Kidney (tissue), 14 donors: ENCODE results near the gene PLEKHH3. TPM values are rescaled to one million over a fixed set of nuclear protein-coding genes. Genes with fewer than 3 reads are reported as not detected.
"Not testable (repeated sequence)": the region's sequence is repeated elsewhere in the genome, so short reads cannot be mapped to it uniquely, and the experiment has no call there.

ENCODE experiments used
- DNase-seq, 5 donors: peaks; one replicate each; pipeline ENCODE4 v3.0.0-alpha.2; 2013 to 2020
- FAIRE-seq: peaks from 2 replicates; lab custom pipeline; 2012; peaks lifted over from hg19 to GRCh38; lab: Jason Lieb, UNC
- H3K27ac ChIP-seq, 2 donors: one replicate each; pipeline ENCODE4 v1.7.0; 2013; ENCODE audit warnings: low read depth in 2 of 2, low read length in 2 of 2, inconsistent platforms in 1 of 2
- H3K27me3 ChIP-seq: one replicate; pipeline ENCODE4 v1.7.1; 2013; ENCODE audit warnings: low read length, inconsistent platforms; ENCODE audit not compliant: control insufficient read depth, insufficient read depth
- H3K36me3 ChIP-seq, 3 donors: one replicate each; pipeline versions ENCODE4 v1.7.0 to v1.7.1; 2013; ENCODE audit warnings: low read length in 3 of 3, control low read depth in 1 of 3, inconsistent platforms in 1 of 3; ENCODE audit not compliant: insufficient read depth in 3 of 3, control insufficient read depth in 2 of 3
- H3K4me1 ChIP-seq, 3 donors: one replicate each; pipeline versions ENCODE4 v1.7.0 to v1.7.1; 2013; ENCODE audit warnings: low read length in 3 of 3, inconsistent platforms in 1 of 3, low read depth in 1 of 3; ENCODE audit not compliant: control insufficient read depth in 2 of 3, insufficient read depth in 2 of 3
- H3K4me3 ChIP-seq, 3 donors: one replicate each; pipeline versions ENCODE4 v1.7.0 to v1.8.1; 2013; ENCODE audit warnings: low read length in 3 of 3, control low read depth in 1 of 3, inconsistent platforms in 1 of 3
- H3K9ac ChIP-seq, 3 donors: one replicate each; pipeline versions ENCODE4 v1.7.0 to v1.7.1; 2013; ENCODE audit warnings: low read length in 3 of 3, control low read depth in 1 of 3, inconsistent platforms in 1 of 3
- H3K9me3 ChIP-seq, 3 donors: one replicate each; pipeline versions ENCODE4 v1.7.0 to v1.7.1; 2013; ENCODE audit warnings: low read length in 3 of 3, control low read depth in 1 of 3, inconsistent platforms in 1 of 3; ENCODE audit not compliant: control insufficient read depth in 2 of 3, insufficient read depth in 1 of 3
- CTCF ChIP-seq: IDR thresholded peaks from 3 replicates; pipeline ENCODE4 v1.5.1; 2012; ENCODE audit warnings: mild to moderate bottlenecking, moderate library complexity, borderline replicate concordance; ENCODE audit not compliant: insufficient read depth; ENCODE audit errors: extremely low read depth
- intact Hi-C: fragments of 100-400 bp; cut with DNase I; formaldehyde crosslinking; loops from one replicate; pipeline ENCODE4 v1.11.1; 2022
- polyA plus RNA-seq: library from polyadenylated mRNA; stranded (reverse); fragments of 350-450 nt; fragmentation: Illumina TruSeq; extraction: RNeasy Lipid Tissue Mini Kit (QIAGEN cat#74804); gene quantifications from one replicate; pipeline ENCODE4 v1.2.3, GENCODE V29; 2014; ENCODE audit warnings: low read depth, low replicate concordance; ENCODE audit not compliant: insufficient read depth
- total RNA-seq: library from RNA; stranded (reverse); fragmentation: NEBNext Ultra II Directional; extraction: Animal tissue kit (Norgen Biotek cat#: 25700); gene quantifications from one replicate; pipeline ENCODE4 v1.2.1, GENCODE V29; 2021
- donor health status: control.
- donor health status: control.
- donor health status: control.
- donor health status: control.
- donor health status: control.
- donor health status: DM: yes; HTN: yes; CAD: no.
- donor health status: Normal renal cell carcinoma (clear cell type).

PLEKHH3 gene
- total and polyA plus RNA-seq, 2 donors from 2014 or later = 21.2 to 23.2 TPM

GRCh38 chr17:42632949-42633444 lies 43.8 kb downstream of the PLEKHH3 start:
- no peaks in the 10 kb centered on the region for H3K36me3 ChIP-seq
- H3K4me1 ChIP-seq = no peaks in the 10 kb centered on the region
- no peak for FAIRE-seq
- H3K4me3 ChIP-seq = no peak overlapping the region
- no peaks in the 10 kb centered on the region for H3K9me3 ChIP-seq
- no peaks in the 10 kb centered on the region for H3K27me3 ChIP-seq
- H3K27ac ChIP-seq = no peak overlapping the region
- DNase-seq = peak in 1 of 5 donors; percentile 9
- intact Hi-C loops = no loop called here
- H3K9ac ChIP-seq = no peak overlapping the region
- TF ChIP-seq CTCF = no peak

GRCh38 chr17:42629411-42630009 lies 47.3 kb downstream of the PLEKHH3 start:
- FAIRE-seq (no peak), DNase-seq (no peak)
- Histone ChIP-seq H3K27me3 (no peaks in the 10 kb centered on the region), H3K4me1 (no peaks in the 10 kb centered on the region), H3K4me3 (no peak overlapping the region), H3K9me3 (no peaks in the 10 kb centered on the region), H3K9ac (no peak overlapping the region), H3K36me3 (no peaks in the 10 kb centered on the region), H3K27ac (no peak overlapping the region)
- intact Hi-C loops = no loop called here
- no peak for TF ChIP-seq CTCF

GRCh38 chr17:42627032-42627764 lies 49.6 kb downstream of the PLEKHH3 start:
- H3K27ac ChIP-seq, H3K4me1 ChIP-seq: not testable (repeated sequence)

More at GRCh38 chr17:42627032-42627764, 49.6 kb downstream of the PLEKHH3 start:
- intact Hi-C loops, H3K27me3 ChIP-seq, H3K9ac ChIP-seq, H3K9me3 ChIP-seq, H3K36me3 ChIP-seq, H3K4me3 ChIP-seq, FAIRE-seq: not testable (repeated sequence)
- DNase-seq = peak in 1 of 5 donors; percentile 9
